Astrocyte of the cerebellum (primary cell): ENCODE measurements around the gene TMEM225B.

Experiments
- DNase-seq: peaks from one replicate; pipeline ENCODE4 v3.0.0-alpha.2; 2011; ENCODE audit warnings: low read depth
- H3K4me3 ChIP-seq: 2 replicates; pipeline ENCODE4 v1.5.1; 2011; ENCODE audit warnings: mild to moderate bottlenecking, low read depth, low read length, moderate library complexity
- in situ Hi-C: cut with HindIII; loops from 2 replicates; pipeline ENCODE4 v1.10.0; 2017; ENCODE audit warnings: low sequenced_read_pairs
- TF ChIP-seq, protein P1 (sequence below): IDR thresholded peaks from 2 replicates; pipeline ENCODE4 v1.5.1; 2012; ENCODE audit warnings: low read length, low read depth, moderate library complexity, mild to moderate bottlenecking; ENCODE audit errors: missing control alignments

TMEM225B gene

DNA sequence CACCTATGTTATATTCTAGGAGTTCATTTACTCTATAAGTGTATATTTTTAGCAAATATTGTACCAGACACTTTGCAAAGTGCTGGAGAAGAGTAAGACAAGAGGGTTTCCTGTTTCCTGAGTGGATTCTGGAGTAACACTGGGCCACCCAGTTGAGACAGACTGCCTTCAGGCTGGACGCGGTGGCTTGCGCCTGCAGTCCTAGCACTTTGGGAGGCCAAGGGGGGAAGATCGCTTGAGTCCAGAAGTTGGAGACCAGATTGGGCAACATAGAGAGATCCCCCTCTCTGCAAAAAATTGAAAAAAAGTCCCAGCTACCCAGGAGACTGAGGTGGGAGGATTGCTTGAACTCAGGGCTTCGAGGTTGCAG lies 17.9 kb downstream of the TMEM225B start:
- no peak for DNase-seq
- in situ Hi-C loops, result loop anchor here (10.0 kb wide), 1 partner anchor 51 kb away; no protein-coding TSS in a partner anchor
- TF ChIP-seq, protein P1, sequence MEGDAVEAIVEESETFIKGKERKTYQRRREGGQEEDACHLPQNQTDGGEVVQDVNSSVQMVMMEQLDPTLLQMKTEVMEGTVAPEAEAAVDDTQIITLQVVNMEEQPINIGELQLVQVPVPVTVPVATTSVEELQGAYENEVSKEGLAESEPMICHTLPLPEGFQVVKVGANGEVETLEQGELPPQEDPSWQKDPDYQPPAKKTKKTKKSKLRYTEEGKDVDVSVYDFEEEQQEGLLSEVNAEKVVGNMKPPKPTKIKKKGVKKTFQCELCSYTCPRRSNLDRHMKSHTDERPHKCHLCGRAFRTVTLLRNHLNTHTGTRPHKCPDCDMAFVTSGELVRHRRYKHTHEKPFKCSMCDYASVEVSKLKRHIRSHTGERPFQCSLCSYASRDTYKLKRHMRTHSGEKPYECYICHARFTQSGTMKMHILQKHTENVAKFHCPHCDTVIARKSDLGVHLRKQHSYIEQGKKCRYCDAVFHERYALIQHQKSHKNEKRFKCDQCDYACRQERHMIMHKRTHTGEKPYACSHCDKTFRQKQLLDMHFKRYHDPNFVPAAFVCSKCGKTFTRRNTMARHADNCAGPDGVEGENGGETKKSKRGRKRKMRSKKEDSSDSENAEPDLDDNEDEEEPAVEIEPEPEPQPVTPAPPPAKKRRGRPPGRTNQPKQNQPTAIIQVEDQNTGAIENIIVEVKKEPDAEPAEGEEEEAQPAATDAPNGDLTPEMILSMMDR, result no peak
- peak overlapping the region; percentile 64 for H3K4me3 ChIP-seq

DNA sequence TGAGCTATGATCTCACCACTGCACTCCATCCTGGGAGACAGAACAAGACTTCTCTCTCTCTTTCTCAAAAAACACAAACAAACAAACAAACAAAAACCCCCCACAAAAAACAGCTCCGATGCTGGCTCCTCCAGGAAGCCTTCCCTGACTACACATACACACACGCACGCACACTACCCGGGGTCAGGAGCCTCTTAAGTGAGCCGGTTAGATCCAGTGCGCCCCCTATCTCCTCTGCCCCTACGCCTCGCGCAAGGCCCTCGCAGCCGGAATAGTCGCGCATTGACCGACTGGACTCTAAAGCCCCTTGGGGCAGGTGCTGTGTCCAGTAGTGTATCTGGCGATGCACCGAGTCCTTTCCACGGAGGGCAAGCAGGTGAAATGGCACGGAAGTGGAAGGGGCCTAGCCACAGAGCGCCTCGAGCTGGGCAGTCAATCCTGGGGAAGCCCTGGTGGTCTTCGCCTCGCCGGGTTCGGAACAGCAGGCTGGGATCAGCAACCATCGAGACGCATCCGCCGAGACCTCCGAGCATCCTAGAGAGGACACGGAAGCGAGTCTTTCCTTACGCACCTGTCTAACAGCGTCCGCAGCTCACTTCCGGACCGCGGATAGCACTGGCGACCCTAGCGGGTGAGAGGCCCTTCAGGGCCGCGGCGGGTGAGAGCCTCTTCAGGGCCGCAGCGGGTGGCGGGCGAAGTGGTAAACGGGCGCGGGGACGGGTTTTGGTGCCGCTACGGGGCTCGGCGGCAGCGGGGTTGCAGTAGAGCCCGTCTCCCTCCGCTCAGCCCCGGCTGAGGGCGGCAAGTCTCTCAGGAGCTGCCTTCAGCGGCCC lies 18.5 kb downstream of the TMEM225B start, which contains the start of gene ZSCAN25:
ZSCAN25 (plus strand) TSS at position 588 of the 833 bp plus-strand sequence. CDS start 2,661 bp downstream, outside the sequence.
- TF ChIP-seq, protein P1, result peak; percentile 38
- DNase-seq, result peak; percentile 79
- in situ Hi-C loops, result loop anchor here (10.0 kb wide), 1 partner anchor 52 kb away; no protein-coding TSS in a partner anchor

DNA sequence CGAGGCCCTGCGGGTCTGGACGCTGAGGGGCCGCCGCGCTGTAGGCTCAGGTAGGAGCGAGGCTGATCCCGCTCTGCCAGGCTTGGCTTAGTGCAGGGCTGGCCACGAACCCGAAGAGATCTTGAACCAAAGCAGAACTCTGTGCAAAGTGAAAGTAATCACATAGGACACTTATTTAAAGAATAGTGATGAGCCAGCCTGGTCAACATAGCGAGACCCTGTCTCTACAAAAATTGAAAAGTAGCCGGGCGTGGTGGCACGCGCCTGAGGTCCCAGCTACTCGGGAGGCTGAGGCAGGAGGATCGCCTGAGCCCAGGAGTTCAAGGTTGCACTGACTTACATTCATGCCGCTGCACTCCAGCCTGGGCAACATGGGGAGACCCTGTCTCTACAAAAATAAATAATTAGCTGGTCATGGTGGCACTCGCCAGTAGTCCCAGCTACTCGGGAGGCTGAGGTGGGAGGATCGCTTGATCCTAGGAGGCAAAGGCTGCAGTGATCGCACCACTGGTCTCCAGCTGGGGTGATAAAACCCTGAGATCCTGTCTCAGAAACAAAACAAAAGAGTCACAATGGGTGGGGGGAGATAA lies 19.2 kb downstream of the TMEM225B start:
- in situ Hi-C loops, result loop anchor here (10.0 kb wide), 1 partner anchor 52 kb away; no protein-coding TSS in a partner anchor
- TF ChIP-seq, protein P1, result no peak
- H3K4me3 ChIP-seq, result peak overlapping the region; percentile 64
- no peak for DNase-seq

More for the DNA sequence above, 18.5 kb downstream of the TMEM225B start, which contains the start of gene ZSCAN25:
- peak within 1 kb of the TSS; percentile 64 for H3K4me3 ChIP-seq

DNA sequence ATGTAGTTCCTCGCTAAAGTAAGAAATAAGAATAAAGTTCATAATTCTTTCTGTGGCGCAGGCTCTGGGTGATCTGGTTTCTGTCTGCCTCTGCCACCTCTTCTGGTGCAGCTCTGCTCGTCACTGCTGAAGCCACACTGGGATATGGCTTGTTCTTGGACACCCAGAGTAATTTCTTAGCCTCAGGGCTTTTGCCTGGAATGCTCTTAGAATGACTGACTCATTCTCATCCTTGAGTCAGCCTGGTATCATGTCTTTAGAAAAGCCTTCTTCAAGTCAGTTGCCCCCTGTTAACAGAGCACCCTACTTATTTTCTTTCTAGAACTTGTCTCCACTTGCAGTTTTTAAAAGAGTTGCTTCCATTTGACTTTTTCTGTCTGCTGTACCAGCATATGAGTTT lies 20.7 kb downstream of the TMEM225B start:
- H3K4me3 ChIP-seq, result no peak overlapping the region
- DNase-seq, result no peak
- in situ Hi-C loops, result loop anchor here (10.0 kb wide), 1 partner anchor 54 kb away; no protein-coding TSS in a partner anchor
- TF ChIP-seq, protein P1, result no peak

DNA sequence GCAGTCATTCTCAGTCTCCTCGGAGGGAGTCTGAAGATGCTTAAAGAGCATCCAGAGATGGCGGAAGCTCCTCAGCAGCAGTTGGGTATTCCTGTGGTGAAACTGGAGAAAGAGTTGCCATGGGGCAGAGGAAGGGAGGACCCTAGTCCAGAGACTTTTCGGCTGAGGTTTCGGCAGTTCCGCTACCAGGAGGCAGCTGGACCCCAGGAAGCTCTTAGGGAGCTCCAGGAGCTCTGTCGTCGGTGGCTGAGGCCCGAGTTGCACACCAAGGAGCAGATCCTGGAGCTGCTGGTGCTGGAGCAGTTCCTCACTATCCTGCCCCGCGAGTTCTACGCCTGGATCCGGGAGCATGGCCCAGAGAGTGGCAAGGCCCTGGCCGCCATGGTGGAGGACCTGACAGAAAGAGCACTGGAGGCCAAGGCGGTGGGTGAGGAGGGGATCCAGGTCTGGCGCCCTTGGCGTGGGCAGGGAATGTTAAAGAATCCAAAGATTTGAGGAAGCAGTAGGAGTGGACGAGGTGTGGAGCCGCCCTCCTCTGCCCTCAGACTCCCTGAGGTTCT lies 21.6 kb downstream of the TMEM225B start:
- H3K4me3 ChIP-seq, result no peak overlapping the region
- DNase-seq, result no peak
- in situ Hi-C loops, result loop anchor here (10.0 kb wide), 1 partner anchor 55 kb away; no protein-coding TSS in a partner anchor
- TF ChIP-seq, protein P1, result no peak

DNA sequence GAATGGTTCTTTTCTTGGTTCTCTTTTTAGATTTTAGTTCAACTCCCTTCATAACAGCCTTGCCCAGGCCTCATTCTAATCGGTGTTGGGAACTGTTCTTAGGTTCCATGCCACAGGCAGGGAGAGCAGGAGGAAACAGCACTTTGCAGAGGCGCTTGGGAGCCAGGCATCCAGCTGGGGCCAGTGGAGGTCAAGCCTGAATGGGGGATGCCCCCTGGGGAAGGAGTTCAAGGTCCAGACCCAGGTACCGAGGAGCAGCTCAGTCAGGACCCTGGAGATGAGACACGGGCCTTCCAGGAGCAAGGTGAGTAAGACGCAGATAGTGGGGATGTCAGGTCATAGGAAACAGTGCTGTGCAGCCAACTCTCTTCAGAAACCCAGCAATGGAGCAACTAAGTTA lies 23.2 kb downstream of the TMEM225B start:
- DNase-seq, result no peak
- in situ Hi-C loops, result no loop called here
- no peak overlapping the region for H3K4me3 ChIP-seq
- TF ChIP-seq, protein P1, result no peak
